KOPT-K1 (cell line): Measurements from ENCODE around the gene EIPR1.

Source experiments
- H3K27ac ChIP-seq: fragments of 200-600 bp; sonication (generic); 2 replicates; pipeline ENCODE4 v1.5.1; 2016; ENCODE audit warnings: antibody characterized with exemption, mild to moderate bottlenecking, low read depth, low read length; ENCODE audit not compliant: poor library complexity, severe bottlenecking
- H3K36me3 ChIP-seq: fragments of 200-600 bp; sonication (generic); 2 replicates; pipeline ENCODE4 v1.5.1; 2017; ENCODE audit warnings: antibody characterized with exemption, mild to moderate bottlenecking, low read length, moderate library complexity; ENCODE audit not compliant: insufficient read depth
- H3K9me3 ChIP-seq: fragments of 200-600 bp; sonication (generic); 2 replicates; pipeline ENCODE4 v1.5.1; 2017; ENCODE audit warnings: antibody characterized with exemption, low read length, mild to moderate bottlenecking; ENCODE audit not compliant: insufficient read depth, poor library complexity, severe bottlenecking

The EIPR1 gene

DNA sequence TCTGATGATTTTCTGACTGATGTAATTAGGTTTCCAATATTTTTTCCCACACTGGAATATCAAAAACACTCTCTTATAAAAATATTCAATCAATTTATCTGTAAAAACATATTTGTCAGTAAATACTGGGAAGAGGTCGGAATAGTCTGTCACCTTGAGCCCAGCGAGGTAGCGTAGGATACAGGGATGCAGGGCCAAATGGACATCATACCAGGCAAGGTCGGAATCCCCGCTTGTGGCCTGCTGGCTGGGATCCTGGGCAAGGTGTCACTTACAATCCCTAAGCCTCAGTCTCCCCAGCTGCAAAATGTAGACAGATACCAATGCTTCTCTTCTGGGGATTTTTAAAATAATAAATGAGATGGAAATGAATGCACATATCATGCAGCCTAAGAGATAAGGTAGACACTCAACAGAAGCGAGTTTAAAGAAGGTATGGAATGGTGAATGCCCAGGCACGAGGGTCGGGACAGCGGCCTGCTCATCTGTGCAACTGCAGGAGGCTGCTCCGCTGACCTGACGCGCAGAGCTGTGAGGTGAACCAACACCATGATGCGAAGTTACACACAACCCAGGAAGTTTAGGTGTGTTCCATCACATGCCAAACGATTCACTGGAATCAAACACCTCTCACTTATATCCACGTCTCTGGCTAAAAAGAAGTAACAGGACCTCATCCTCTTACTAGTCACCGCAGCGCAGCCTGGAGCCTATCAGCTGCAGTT lies 98.2 kb downstream of the EIPR1 start:
- no peak overlapping the region for H3K27ac ChIP-seq
- peaks cover 34% of the 10 kb centered on the region for H3K9me3 ChIP-seq
- peaks cover 15% of the 10 kb centered on the region; the same call in 1 of the 2 replicates for H3K36me3 ChIP-seq

DNA sequence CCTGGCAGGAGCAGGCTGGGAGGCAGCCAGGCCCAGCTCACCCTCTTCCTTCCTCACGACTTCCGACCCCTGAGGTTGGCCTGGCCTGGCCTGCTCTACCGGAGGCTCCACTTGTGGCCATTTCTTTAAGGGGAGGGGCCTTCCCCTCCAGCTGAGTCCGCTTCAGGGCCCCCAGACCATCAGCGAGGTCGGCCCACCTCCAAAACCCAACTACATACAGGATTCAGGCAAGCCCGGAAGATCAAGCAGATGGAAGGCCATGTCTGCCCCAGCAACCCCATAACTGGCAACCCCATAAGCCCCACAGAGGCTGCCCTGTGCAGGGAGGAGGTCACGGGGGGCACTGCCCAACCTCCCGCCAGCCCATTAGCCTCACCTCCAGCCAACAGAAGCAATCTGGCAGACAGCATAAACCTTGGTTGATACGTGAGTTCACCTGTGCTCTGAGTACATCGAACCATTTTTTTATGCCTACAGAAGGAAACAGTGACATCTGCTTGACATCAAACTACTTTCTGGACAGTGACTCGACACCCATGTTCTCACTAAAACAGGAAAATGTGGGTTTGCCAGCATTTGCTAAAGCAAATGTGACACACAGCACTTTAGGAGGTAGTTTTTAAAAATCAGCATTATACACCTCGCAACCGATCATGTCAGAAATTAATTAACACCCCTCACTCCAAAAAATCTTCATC lies 98.9 kb downstream of the EIPR1 start:
- Histone ChIP-seq H3K27ac (no peak overlapping the region), H3K36me3 (peaks cover 18% of the 10 kb centered on the region; the same call in 1 of the 2 replicates), H3K9me3 (peaks cover 42% of the 10 kb centered on the region)

DNA sequence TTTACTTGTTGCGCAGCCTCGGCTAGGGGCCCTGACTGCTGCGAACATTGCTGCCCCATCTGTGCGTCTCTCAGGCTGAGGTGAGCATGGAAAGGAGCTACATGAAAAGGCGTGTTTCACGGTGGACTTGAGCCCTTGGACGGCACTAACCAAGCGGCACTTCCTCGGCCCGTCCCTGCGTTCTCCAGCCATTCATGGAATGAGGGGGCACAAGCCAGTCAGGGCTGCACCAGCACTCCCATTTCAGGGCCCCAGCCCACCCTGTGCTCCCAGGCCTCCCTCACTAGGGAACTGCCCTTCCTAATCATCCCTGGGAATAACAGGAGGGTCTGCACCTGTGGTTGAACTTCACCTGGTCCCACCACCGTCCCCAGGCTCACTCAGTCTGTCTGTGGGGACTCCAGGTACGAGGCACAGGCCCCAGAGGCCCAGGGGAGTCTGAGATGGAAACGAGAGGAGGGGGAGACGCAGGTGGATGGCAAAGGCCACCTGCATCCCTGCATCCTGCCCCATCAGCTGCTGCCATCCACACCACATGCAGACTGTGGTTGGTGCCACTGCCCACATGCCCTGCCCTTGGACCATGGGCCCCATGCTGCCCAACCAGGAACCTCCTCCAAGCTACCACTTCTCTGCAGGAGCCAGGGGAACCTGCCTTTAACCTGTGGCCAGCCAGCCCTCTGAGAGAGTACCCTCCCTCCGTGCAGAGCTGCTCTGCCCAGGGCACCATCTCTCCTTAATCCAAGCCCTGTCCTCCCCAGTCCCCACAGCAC lies 99.7 kb downstream of the EIPR1 start:
- Histone ChIP-seq H3K27ac (no peak overlapping the region), H3K36me3 (peaks cover 18% of the 10 kb centered on the region; the same call in 1 of the 2 replicates), H3K9me3 (peaks cover 48% of the 10 kb centered on the region)

DNA sequence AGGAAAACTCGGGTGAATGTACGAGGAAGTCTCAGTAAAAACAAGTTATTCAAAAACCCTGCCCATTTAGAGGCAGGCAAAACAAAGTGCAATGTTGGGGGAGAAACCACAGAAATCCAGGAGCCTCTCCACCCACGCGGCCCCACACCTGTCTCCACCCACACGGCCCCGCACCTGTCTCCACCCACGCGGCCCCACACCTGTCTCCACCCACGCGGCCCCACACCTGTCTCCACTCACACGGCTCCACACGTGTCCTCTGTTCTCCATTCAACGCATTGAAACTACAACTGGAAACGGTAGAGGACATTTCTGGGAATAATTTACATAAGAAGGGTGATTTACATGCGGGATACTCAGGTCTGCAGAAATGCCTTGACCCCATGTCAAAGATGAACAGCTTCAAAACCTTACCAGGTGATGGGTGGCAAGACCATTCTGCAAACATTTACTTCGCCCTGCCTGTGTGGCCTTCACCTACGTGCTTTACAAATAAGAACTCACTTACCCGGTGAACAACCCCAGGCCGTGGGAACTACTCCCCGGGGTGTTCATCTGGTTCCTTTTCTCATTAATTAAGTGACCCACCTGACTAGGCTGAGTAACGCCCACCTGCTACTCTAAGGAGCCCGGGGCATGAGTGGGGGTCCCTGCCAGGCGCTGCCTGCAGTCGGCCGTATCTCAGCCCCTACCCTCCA lies 100.4 kb downstream of the EIPR1 start:
- Histone ChIP-seq H3K9me3 (peaks cover 53% of the 10 kb centered on the region), H3K27ac (no peak overlapping the region), H3K36me3 (peaks cover 18% of the 10 kb centered on the region; the same call in 1 of the 2 replicates)

DNA sequence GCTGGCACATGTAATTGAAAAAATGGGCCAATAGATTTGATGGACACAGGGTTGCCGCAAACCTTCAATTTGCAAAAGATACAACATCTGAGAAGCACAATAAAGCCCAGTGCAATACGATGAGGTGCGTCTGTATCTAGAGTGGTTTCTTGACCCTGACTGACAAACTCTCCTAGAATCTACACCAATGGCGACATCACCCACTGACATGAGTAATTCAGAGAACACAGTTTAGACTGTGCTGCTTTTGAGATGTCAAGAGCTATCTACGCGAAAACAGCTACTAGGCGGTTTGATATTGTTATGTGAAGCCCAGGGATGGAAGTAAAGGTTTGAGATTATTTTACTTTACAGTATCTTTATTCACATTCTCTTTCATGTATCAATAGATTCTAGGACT lies 104.9 kb downstream of the EIPR1 start:
- Histone ChIP-seq H3K27ac (no peak overlapping the region), H3K36me3 (peaks cover 26% of the 10 kb centered on the region; the same call in 1 of the 2 replicates), H3K9me3 (peaks cover 50% of the 10 kb centered on the region)

DNA sequence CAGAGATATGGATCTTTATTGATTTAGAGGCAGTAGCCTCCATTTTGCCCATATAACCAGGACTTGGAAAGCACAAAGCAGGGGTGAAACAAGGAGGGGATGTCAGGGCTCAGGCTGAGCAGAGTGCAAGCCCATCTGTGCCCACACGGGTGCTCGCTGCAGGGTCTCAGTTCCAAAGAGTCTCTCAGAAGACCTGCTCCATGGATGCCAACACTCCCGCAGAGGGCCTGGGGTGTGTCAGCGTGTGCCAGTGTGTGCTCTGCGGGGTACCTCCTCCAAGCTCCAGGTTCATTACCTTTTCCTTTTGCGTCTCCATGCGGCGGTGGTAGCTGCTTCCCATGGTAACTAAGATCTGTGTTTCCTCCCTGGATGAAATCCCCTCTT lies 107.5 kb downstream of the EIPR1 start:
- H3K27ac ChIP-seq, result no peak overlapping the region
- H3K36me3 ChIP-seq, result peaks cover 25% of the 10 kb centered on the region; the same call in 1 of the 2 replicates
- peaks cover 25% of the 10 kb centered on the region for H3K9me3 ChIP-seq

DNA sequence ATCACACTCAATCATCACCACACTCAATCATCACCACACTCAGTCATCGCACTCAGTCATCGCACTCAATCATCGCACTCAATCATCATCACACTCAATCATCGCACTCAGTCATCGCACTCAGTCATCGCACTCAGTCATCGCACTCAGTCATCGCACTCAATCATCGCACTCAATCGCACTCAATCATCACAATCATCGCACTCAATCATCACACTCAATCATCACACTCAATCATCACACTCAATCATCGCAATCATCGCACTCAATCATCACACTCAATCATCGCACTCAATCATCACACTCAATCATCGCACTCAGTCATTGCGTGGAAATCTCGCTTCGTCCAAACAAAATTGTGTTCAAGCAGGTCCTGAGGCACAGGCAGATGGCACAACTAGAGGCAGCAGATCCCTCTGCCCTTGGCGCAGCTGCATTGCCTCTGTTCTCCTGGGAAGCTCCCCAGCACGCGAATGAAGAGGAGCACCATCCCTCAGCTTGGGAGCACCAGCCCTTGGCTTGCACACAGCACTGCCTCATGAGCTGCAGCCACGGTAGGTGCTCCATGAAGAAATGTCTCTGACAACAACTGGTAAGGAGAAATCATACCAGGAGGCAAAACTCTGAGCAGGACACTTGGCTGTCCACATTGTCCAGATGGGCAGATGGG lies 108.1 kb downstream of the EIPR1 start:
- Histone ChIP-seq H3K9me3 (peaks cover 20% of the 10 kb centered on the region), H3K36me3 (peaks cover 25% of the 10 kb centered on the region; the same call in 1 of the 2 replicates), H3K27ac (no peak overlapping the region)

DNA sequence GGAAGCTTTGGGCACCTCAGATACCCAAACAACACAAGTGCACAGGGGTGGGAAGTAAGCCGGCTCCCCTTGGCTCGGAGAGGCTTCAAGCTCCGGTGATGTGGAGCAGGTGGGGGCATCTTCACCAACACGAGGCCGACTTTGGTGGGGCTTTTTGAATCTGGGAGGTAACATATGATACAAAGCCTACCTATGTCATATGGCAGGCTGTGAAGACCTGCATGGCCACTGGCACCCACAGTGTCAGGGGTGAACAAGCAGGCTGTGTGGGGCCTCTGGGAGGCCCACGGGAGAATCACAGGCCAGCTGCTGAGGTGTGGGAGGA lies 109.0 kb downstream of the EIPR1 start:
- Histone ChIP-seq H3K36me3 (peaks cover 21% of the 10 kb centered on the region; the same call in 1 of the 2 replicates), H3K9me3 (peaks cover 11% of the 10 kb centered on the region), H3K27ac (no peak overlapping the region)

DNA sequence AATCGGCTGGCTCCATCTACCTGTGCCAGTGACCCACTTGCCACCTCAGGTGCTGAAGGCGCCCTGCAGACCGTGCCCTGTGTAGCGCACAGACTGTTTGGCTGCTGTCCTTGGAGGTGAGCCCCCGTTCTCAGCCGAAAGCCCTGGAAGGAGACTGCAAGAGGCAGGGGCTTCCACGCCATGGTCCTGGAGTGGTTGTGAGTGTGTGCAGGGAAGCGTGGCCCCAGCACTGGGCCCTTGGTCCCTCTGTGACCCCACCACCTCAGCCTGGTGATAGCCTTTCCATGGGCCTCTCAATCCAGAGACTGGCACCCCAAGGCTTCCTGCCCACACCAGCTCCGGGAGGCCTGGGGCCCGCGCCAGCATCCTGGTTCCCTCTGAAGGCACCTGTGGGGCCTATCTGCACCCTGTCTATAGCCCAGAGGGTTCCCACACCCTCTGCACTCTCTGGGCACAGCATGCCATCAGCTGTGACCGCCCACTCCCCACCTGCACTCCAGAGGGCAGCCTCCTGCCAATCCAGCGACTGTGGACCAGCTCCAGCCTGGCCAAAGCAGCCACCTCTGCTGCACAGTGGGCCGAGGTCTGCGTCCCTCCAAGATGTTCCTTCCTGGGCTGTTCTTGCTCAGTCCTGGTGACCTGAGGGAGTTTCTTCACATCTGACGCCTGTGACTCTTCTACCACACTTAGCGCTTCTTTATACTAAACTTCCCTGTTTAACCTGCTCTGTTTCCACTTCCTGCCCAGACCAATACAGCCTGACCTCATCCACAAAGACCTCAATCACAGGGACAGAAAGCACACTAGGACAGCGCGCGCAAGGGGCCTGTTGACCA lies 109.5 kb downstream of the EIPR1 start:
- Histone ChIP-seq H3K9me3 (peaks cover 7% of the 10 kb centered on the region), H3K27ac (no peak overlapping the region), H3K36me3 (peaks cover 21% of the 10 kb centered on the region; the same call in 1 of the 2 replicates)

DNA sequence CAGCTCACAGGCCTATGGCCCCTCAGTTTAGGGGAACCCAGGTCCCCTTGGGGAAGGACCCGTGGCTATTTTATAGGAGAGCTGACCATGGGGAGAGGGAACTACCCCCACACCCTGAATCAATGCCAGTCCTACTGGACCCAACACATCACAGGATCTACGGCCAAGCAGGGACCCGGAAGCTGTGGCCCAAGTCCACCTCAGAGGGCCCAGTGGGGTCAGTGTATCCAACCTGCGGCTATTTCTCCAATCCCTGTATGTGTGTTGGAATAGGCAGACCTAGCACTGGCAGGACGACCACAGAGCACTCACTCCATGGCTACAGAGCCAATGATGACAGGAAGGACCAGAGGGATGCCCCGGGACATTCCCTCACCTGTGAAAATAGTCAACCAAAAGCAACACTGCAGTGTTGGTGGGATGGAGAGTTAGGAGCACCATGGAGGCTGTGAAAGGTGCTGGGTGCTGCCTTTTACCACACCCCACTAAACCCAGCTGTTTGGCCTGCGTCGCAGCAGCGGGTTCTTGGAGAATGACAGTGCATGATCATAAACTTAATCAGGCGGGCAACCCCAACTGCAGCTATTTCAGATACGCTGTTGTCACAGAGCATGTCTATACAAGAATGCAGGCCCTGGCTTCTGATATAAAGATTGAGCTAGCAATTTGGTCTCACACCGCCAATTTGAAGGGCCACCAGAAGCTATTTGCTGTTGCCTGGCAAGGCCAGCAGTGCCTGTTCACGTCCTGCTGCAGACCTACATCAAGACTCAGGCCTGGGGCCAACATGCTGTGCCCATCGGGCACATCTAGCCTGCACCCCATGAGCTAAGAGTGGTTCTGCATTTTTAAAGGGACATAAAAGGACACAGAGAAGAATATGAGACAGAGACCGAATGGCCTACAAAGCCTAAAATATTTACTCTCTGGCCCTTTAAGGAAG lies 110.4 kb downstream of the EIPR1 start:
- Histone ChIP-seq H3K36me3 (peaks cover 21% of the 10 kb centered on the region; the same call in 1 of the 2 replicates), H3K27ac (no peak overlapping the region), H3K9me3 (no peaks in the 10 kb centered on the region)

DNA sequence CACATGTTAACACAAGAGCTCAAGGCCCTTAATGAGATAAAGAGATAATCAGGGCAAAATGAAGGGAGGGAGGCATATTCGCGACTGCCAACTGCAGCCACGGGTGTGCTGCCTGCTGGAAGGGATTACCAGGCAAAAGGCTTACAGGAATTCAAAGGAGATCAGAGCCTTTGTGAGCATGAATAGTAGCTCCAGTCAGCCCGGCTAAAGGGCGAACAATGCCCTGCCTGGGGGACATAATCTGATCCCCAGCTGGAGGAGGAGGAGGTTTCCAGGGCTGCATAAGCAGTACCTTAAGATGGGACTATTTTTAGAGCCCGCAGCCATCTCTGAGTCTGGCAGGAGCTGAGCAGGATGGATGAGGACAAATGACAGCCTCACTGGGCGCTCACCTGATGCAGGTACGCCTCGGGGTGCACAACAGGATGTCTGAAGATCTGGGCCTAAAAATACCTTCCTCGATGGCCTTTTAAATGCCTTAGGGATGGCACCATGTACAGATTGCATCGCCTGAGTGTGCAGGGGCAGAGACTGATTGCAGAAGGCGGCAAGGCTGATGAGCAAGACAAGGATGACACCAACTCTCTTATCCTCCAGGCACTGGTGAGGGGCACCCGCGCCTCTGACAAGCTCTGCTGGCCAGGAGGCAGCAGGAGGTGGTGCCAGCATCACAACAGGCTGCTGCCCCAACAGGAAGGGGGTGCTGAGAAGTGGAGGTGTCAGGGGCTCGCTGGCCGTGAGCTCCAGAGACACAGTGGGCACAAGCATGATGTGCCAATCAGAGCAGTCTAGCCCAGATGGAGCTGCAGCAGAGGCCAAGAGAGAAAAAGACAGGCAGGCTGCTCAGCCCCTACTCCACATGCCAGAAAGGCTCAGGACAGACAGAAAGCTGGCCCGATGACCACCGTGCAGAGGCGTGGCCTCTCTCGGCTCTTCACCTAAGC lies 111.4 kb downstream of the EIPR1 start:
- Histone ChIP-seq H3K9me3 (no peaks in the 10 kb centered on the region), H3K27ac (no peak overlapping the region), H3K36me3 (peaks cover 21% of the 10 kb centered on the region; the same call in 1 of the 2 replicates)

DNA sequence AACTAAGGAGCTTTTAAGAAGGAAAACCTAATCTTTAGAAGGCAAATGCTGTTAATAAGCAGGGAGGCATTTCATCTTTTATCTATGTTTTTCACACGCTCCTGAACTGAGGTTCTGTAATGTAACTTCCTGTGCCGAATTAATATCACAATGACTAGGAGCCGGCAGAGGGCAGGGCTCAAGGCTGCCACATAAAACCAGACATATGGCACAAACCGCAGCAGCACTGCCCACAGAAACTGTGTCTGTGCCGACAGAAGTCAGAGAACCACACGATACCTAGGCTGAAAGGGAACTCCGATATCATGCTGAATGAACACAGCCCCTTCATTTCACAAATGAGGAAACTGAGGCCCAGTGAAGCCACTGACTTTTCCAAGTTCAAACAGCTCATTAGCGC lies 112.1 kb downstream of the EIPR1 start:
- Histone ChIP-seq H3K27ac (no peak overlapping the region), H3K36me3 (peaks cover 20% of the 10 kb centered on the region; the same call in 1 of the 2 replicates), H3K9me3 (no peaks in the 10 kb centered on the region)
